Mucosa of stomach (tissue), 1 donor: ENCODE results near the gene MUC3A.

Source experiments
- H3K27me3 ChIP-seq: one replicate; pipeline ENCODE4 v1.7.0; 2013; ENCODE audit warnings: mild to moderate bottlenecking, low read length; ENCODE audit not compliant: control insufficient read depth, insufficient read depth
- H3K36me3 ChIP-seq: one replicate; pipeline ENCODE4 v1.7.0; 2013; ENCODE audit warnings: low read length; ENCODE audit not compliant: control insufficient read depth, insufficient read depth
- H3K4me1 ChIP-seq: one replicate; pipeline ENCODE4 v1.7.0; 2013; ENCODE audit warnings: mild to moderate bottlenecking, low read length; ENCODE audit not compliant: control insufficient read depth, insufficient read depth
- H3K4me3 ChIP-seq: one replicate; pipeline ENCODE4 v1.7.0; 2013; ENCODE audit warnings: low read length
- H3K9ac ChIP-seq: one replicate; pipeline ENCODE4 v1.7.0; 2013; ENCODE audit warnings: mild to moderate bottlenecking, low read length, moderate library complexity
- H3K9me3 ChIP-seq: one replicate; pipeline ENCODE4 v1.7.0; 2013; ENCODE audit warnings: mild to moderate bottlenecking, low read length, moderate library complexity; ENCODE audit not compliant: control insufficient read depth
- donor health status: Pancreatic carcinoma.

MUC3A gene

GRCh38 chr7:101012931-101013330 is 63.6 kb downstream of the MUC3A start:
- Histone ChIP-seq H3K4me3 (no peak overlapping the region), H3K27me3 (no peaks in the 10 kb centered on the region), H3K9ac (no peak overlapping the region), H3K4me1 (peaks cover 14% of the 10 kb centered on the region), H3K36me3 (no peaks in the 10 kb centered on the region), H3K9me3 (no peaks in the 10 kb centered on the region)

- H3K9ac ChIP-seq: no peak overlapping the region
- no peak overlapping the region for H3K4me3 ChIP-seq
- H3K4me1 ChIP-seq: peaks cover 33% of the 10 kb centered on the region
- H3K36me3 ChIP-seq: no peaks in the 10 kb centered on the region
- H3K9me3 ChIP-seq: no peaks in the 10 kb centered on the region
- H3K27me3 ChIP-seq: peaks cover 4% of the 10 kb centered on the region
Measured at GRCh38 chr7:101015626-101016025, 66.3 kb downstream of the MUC3A start.

GRCh38 chr7:101017064-101017777 is 67.9 kb downstream of the MUC3A start:
- peak overlapping the region; percentile 79 for H3K9ac ChIP-seq
- H3K27me3 ChIP-seq: peaks cover 7% of the 10 kb centered on the region
- H3K36me3 ChIP-seq: no peaks in the 10 kb centered on the region
- no peaks in the 10 kb centered on the region for H3K9me3 ChIP-seq
- peak overlapping the region; percentile 84 for H3K4me3 ChIP-seq
- H3K4me1 ChIP-seq: peaks cover 38% of the 10 kb centered on the region
